Peyer's patch (tissue), 4 donors: ENCODE results near the gene COG5. TPM values are rescaled to one million over a fixed set of nuclear protein-coding genes. Genes with fewer than 3 reads are reported as not detected.

Experiments used
- DNase-seq, 3 donors: peaks; one replicate each; pipeline ENCODE4 v3.0.0-alpha.2; 2017 to 2019
- H3K27ac ChIP-seq, 4 donors: fragments of 200-600 bp; sonication (generic); one replicate each; pipeline ENCODE4 v1.5.1; 2016 to 2019
- H3K27me3 ChIP-seq, 2 donors: fragments of 200-600 bp; sonication (generic); one replicate each; pipeline ENCODE4 v1.5.1; 2019
- H3K36me3 ChIP-seq, 3 donors: fragments of 200-600 bp; sonication (generic); one replicate each; pipeline ENCODE4 v1.5.1; 2016 to 2019
- H3K4me1 ChIP-seq, 4 donors: fragments of 200-600 bp; sonication (generic); one replicate each; pipeline ENCODE4 v1.5.1; 2016 to 2019
- H3K4me3 ChIP-seq, 4 donors: fragments of 200-600 bp; sonication (generic); 1 replicate in 3 of 4; 2 replicates in 1 of 4; pipeline ENCODE4 v1.5.1; 2016 to 2019; ENCODE audit warnings: mild to moderate bottlenecking in 1 of 4
- H3K9me3 ChIP-seq, 4 donors: fragments of 200-600 bp; sonication (generic); one replicate each; pipeline ENCODE4 v1.5.1; 2016 to 2019; ENCODE audit warnings: mild to moderate bottlenecking in 1 of 4
- POLR2A ChIP-seq, 2 donors: fragments of 450-650 bp; IDR thresholded peaks; one replicate each; pipeline ENCODE4 v1.5.1; 2017; ENCODE audit warnings: antibody characterized with exemption in 2 of 2, mild to moderate bottlenecking in 2 of 2, moderate library complexity in 2 of 2
- total RNA-seq, 4 donors: library from RNA; depleted of rRNA; stranded (reverse); fragments of >200 nt; gene quantifications; one replicate each; pipeline ENCODE4 v1.1.0, GENCODE V29; 2016
- TF ChIP-seq, protein P1 (sequence below), 6 experiments: fragments of 450-650 bp in 4 of 6; fragments of 200-600 bp in 2 of 6; sonication (generic) in 1 of 6; IDR thresholded peaks; one replicate each; pipeline ENCODE4 v1.5.1; 2017 to 2019; ENCODE audit warnings: antibody characterized with exemption in 6 of 6, mild to moderate bottlenecking in 3 of 6, moderate library complexity in 1 of 6

COG5 gene
- total RNA-seq, 4 donors from 2014 or later: 31.1 to 175 (median 68.0) TPM

GRCh38 chr7:107277331-107277730, 286.4 kb downstream of the COG5 start:
- Histone ChIP-seq H3K4me1 (no peaks in the 10 kb centered on the region), H3K27ac (no peak overlapping the region), H3K9me3 (no peaks in the 10 kb centered on the region), H3K36me3 (no peaks in the 10 kb centered on the region), H3K27me3 (no peaks in the 10 kb centered on the region), H3K4me3 (no peak overlapping the region)
- no peak for DNase-seq
- TF ChIP-seq, protein P1, sequence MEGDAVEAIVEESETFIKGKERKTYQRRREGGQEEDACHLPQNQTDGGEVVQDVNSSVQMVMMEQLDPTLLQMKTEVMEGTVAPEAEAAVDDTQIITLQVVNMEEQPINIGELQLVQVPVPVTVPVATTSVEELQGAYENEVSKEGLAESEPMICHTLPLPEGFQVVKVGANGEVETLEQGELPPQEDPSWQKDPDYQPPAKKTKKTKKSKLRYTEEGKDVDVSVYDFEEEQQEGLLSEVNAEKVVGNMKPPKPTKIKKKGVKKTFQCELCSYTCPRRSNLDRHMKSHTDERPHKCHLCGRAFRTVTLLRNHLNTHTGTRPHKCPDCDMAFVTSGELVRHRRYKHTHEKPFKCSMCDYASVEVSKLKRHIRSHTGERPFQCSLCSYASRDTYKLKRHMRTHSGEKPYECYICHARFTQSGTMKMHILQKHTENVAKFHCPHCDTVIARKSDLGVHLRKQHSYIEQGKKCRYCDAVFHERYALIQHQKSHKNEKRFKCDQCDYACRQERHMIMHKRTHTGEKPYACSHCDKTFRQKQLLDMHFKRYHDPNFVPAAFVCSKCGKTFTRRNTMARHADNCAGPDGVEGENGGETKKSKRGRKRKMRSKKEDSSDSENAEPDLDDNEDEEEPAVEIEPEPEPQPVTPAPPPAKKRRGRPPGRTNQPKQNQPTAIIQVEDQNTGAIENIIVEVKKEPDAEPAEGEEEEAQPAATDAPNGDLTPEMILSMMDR (IDR thresholded peaks at IDR 0.05): no peak
- TF ChIP-seq POLR2A (IDR thresholded peaks at IDR 0.05): no peak

DNA sequence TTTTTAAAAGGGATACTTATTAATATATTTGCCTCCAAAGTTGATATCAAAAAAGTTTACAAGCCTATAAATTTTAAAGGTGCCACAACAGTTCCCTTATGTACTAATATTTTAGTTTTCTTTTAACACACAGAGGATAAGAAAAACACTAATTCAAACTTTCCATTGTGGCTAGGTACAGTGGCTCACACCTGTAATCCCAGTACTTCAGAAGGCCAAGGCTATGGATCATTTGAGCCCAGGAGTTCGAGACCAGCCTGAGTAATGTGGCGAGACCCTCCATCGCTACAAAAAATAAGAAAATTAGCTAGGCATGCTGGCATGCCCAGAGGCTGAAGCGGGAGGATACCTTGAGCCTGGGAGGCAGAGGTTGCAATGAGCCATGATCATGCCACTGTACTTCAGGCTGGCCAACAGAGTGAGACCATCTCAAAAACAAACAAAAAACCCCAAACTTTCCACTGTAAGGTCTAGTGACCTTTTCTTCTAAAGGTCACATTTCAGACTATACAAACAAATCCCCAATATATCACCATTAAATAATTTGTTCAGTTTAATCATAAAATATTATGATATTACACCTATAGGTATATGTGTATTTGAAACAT, 287.4 kb downstream of the COG5 start:
- Histone ChIP-seq H3K4me1 (no peaks in the 10 kb centered on the region), H3K9me3 (no peaks in the 10 kb centered on the region), H3K36me3 (no peaks in the 10 kb centered on the region), H3K4me3 (no peak overlapping the region), H3K27ac (no peak overlapping the region), H3K27me3 (no peaks in the 10 kb centered on the region)
- DNase-seq: no peak
- TF ChIP-seq POLR2A (IDR thresholded peaks at IDR 0.05): no peak
- TF ChIP-seq, protein P1 (IDR thresholded peaks at IDR 0.05): no peak

GRCh38 chr7:107274506-107274905, 289.2 kb downstream of the COG5 start:
- H3K4me3 ChIP-seq: no peak overlapping the region
- no peak for DNase-seq
- H3K36me3 ChIP-seq: no peaks in the 10 kb centered on the region
- no peaks in the 10 kb centered on the region for H3K27me3 ChIP-seq
- no peak overlapping the region for H3K27ac ChIP-seq
- H3K4me1 ChIP-seq: no peaks in the 10 kb centered on the region
- TF ChIP-seq, protein P1 (IDR thresholded peaks at IDR 0.05): no peak
- no peak for TF ChIP-seq POLR2A (IDR thresholded peaks at IDR 0.05)
- H3K9me3 ChIP-seq: no peaks in the 10 kb centered on the region

GRCh38 chr7:107269790-107270189, 293.9 kb downstream of the COG5 start:
- H3K27me3 ChIP-seq: no peaks in the 10 kb centered on the region
- no peak overlapping the region for H3K4me3 ChIP-seq
- H3K27ac ChIP-seq: no peak overlapping the region
- H3K4me1 ChIP-seq: no peaks in the 10 kb centered on the region
- no peaks in the 10 kb centered on the region for H3K36me3 ChIP-seq
- no peaks in the 10 kb centered on the region for H3K9me3 ChIP-seq
- DNase-seq: no peak
- TF ChIP-seq, protein P1 (IDR thresholded peaks at IDR 0.05): no peak
- TF ChIP-seq POLR2A (IDR thresholded peaks at IDR 0.05): no peak

DNA sequence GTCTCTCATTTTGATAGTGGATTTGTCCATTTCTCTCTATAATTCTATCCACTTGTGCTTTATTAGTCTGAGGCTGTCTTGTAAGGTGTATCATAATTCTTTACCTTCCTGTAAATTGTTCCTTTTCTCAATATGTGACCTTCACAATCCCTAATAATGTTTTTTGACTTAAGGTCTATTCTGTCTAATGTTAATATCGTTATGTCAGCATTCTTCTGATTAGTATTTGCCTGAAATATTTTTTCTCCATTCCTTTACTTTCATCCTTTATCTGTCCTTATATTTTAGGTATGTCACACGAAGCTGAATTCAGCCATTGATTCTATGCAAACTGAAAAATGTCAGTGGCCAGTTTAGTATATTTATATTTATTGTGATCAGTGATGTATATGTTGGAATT, 295.1 kb downstream of the COG5 start:
- Histone ChIP-seq H3K27ac (no peak overlapping the region), H3K9me3 (no peaks in the 10 kb centered on the region), H3K27me3 (no peaks in the 10 kb centered on the region), H3K4me3 (no peak overlapping the region), H3K36me3 (no peaks in the 10 kb centered on the region), H3K4me1 (no peaks in the 10 kb centered on the region)
- TF ChIP-seq, protein P1 (IDR thresholded peaks at IDR 0.05): no peak
- no peak for TF ChIP-seq POLR2A (IDR thresholded peaks at IDR 0.05)
- DNase-seq: no peak

GRCh38 chr7:107267138-107267537, 296.6 kb downstream of the COG5 start:
- Histone ChIP-seq H3K4me1 (no peaks in the 10 kb centered on the region), H3K4me3 (no peak overlapping the region), H3K36me3 (no peaks in the 10 kb centered on the region), H3K9me3 (no peaks in the 10 kb centered on the region), H3K27ac (no peak overlapping the region), H3K27me3 (no peaks in the 10 kb centered on the region)
- TF ChIP-seq POLR2A (IDR thresholded peaks at IDR 0.05): no peak
- TF ChIP-seq, protein P1 (IDR thresholded peaks at IDR 0.05): no peak
- no peak for DNase-seq
